HG03439 (cell line): ENCODE data around the gene LMF2.
"Not testable (repeated sequence)": the region's sequence is repeated elsewhere in the genome, so short reads cannot be mapped to it uniquely, and the experiment has no call there.

Source experiments
- ATAC-seq: cut with Tn5 transposase; IDR thresholded peaks from one replicate; pipeline ENCODE4 v1.9.1; 2021; ENCODE audit warnings: mild to moderate bottlenecking, moderate library complexity; ENCODE audit not compliant: unreplicated experiment

LMF2 gene

DNA sequence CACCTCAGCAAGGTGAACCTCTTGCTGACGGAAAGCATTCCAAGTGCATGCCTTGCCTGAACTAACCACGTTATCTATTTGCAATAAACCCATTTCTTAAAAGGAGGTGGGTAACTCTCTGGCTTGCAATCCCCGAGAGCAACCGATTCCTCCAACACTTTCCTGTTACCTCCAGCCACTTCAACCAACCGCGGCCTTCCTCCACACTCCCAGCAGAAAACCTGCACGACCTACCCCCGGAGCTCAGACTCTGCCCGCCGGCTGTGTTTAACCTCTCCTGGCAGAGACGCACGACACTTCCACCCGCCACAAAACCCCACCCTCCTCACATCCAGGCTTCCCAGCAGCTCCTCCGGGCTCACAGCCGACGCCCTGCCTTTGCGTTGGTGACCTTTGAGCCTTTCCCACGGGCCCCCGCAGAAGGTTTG, 17.2 kb upstream of the LMF2 start:
- no peak for ATAC-seq

DNA sequence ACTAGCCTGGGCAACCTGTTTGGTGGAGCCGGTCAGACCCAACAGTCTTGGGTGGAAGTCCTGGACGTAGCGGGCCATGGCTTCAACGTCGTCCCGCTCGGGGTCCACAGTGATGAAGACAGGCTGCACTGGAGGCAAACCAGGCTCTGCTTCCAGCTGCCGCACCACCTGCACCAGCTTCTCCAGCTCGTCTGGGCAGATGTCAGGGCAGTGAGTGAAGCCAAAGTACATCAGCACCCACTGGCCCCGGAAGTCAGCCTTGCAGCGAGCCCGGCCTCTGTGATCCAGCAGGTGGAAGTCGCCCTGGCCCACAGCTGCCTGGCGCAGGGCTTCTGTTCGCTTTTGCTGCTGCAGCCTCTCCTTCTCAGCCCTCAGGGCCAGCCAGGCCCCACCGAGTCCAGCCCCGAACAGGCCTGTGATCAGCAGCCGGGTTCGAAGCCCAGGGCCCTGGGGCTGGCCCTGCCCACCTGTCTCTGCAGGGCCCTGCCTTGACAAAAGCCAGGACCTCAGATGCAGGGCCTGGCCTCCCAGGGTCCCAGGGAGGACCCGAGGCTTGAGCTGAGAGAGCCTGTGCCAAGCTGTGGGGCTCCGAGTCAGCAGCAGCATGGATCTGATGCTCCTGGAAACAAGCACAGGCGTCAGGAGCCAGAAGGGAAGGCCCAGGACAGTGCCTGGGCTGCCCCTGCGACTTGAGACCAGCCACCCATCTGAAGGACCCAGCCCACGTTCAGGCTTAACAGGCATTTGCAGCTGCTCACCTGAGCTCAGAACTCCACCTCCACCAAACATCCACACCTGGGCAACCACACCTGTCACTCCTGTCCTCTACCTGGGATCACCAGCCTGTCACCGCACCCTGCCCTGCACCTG, 16.5 kb upstream of the LMF2 start:
- ATAC-seq: no peak

DNA sequence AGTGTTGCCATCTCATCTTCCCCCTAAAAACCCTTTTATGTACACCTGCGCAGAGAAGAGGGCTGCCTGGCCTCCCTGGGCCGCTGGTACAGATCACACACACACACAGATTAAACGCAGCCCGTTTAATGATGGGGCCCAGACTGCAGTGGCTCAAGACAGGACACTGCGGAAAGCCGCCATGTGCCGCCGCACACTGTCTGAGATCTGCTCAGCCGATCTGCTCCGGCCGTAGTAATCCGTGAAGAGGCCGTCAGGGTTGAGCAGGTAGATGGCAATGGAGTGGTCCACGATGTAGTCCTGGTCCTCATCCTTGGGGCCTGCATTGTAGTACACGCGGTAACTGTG, 15.9 kb upstream of the LMF2 start:
- ATAC-seq: no peak

DNA sequence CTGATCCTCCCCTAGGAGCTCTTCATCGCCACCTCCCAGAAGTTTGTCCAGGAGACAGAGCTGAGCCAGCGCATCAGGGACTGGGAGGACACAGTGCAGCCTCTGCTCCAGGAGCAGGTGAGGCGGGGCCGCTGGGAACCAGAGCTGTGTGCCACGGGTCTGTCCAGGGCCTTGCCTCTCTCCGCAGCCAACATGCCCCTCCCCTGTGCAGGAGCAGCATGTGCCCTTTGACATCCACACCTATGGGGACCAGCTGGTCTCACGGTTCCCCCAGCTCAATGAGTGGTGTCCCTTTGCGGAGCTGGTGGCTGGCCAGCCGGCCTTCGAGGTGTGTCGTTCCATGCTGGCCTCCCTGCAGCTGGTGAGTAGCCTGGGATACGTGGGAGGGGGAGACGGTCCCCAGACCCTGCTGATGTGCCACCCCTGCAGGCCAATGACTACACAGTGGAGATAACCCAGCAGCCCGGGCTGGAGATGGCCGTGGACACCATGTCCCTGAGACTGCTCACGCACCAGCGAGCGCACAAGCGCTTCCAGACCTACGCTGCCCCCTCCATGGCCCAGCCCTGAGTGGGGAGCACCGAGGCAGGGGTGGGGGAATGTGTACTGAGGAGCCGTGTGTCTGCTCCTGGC, 15.4 kb upstream of the LMF2 start:
- ATAC-seq: no peak

DNA sequence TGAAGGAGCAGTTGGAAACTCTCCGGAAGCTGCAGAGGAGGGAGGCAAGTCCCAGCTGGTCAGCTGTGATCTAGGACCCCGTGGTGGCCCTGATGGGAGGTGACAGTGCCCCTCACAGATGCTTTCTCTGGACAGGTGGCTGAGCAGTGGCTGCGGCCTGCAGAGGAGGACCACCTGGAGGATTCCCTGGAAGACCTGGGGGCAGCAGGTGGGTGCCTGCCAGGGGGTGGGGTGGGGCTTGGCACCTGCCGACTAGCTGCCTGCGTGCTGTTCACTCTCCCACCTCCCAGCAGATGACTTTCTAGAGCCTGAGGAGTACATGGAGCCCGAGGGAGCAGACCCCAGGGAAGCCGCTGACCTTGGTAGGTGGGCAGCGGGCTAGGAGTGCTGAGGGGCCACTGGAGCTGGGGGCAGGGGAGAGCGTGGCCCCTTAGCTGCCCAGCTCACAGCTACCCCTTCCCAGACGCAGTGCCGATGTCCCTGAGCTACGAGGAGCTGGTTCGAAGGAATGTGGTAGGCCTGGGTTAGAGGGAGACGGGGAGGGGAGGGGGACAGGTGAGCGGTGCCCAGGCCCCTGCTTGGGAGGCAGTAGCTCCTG, 14.8 kb upstream of the LMF2 start:
- no peak for ATAC-seq

DNA sequence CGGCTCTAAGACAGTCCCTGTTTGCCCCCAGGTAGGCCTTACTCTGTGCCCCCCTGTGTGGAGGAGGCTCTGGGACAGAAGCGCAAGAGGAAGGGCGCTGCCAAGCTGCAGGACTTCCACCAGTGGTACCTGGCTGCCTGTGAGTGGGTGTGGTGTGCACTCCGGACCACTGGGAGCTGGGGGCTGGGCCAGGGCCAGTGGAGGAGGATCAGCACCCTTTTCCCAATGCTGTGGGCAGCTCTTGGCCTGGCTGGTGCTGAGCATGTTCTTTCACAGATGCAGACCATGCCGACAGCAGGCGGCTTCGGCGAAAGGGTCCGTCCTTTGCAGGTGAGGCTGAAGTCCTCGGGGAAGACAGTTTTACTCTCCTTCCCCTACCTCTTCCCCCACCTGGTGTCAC, 14.2 kb upstream of the LMF2 start:
- ATAC-seq: no peak

DNA sequence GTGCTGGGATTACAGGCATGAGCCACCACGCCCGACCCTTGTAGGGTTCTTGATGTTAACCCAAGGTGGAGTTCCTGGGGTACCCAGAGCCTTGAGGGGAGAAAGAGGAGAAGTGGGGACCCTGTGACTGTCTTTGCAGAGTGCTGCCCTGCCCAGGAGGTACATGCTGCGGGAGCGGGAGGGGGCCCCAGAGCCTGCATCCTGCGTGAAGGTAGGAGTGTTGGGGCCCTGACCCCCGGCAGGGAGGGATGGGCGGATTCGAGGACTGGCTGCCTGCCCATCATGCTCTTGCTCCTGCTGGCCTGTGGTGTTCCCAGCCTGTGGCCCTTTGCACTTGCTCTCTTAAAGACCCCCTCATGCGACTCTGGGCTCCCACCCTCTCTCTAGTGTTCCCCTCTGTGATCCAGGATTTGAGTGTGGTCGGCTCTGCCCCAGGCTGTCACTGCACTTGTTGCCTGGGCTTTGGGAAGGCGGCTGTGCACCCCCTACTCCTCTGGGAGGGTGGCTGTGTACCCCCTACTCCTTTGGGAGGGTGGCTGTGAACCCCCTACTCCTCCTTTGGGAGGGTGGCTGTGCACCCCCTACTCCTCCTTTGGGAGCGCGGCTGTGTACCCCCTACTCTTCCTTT, 13.4 kb upstream of the LMF2 start:
- ATAC-seq: no peak

DNA sequence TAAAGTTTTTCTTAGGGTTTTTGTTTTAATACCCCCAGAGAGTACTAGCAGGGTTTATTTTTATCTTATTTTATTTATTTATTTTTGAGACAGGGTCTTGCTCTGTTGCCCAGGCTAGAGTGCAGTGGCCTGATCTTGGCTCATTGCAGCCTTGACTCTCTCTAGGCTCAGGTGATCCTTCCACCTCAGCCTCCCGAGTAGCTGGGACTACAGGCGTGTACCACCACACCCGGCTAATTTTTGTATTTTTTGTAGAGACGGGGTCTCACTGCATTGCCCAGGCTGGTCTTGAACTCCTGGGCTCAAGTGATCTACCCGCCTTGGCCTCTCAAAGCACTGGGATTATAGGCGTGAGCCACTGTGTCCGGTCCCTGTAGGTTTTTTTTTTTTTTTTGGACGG, 12.7 kb upstream of the LMF2 start:
- not testable (repeated sequence) for ATAC-seq

DNA sequence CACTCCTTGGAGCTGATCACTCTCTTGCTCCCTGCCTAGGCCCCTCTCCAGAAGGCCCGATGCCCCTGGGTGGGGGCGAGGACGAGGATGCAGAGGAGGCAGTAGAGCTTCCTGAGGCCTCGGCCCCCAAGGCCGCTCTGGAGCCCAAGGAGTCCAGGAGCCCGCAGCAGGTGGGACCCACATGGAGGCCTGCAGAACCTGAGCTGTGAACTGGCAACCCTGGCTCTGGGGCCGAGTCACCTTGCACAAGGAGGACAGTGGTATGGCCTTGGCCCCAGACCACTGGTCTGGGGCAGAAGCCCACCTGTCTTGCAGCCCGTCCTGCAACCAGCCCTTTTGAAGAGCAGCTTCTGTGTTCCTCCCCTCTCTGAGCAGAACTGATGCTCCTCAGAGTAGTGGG, 11.6 kb upstream of the LMF2 start:
- ATAC-seq: no peak

DNA sequence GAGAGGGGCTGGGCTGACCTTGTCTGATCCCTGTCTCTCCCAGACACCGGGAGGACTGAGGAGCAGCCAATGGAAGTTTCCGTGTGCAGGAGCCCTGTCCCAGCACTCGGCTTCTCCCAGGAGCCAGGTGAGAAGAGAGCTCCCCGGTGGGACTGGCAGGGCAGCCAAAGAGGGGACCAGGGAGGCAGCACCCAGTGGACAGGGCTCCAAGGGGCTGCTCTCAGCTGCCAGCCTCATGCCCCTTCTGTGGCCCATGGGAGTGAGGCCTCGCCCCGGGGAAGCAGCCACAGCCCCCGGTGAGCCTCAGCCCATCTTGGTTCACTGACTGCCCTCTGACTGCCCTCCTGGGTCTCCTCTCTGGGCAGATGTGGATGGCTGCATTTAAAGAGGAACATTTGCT, 11.1 kb upstream of the LMF2 start:
- ATAC-seq: no peak

DNA sequence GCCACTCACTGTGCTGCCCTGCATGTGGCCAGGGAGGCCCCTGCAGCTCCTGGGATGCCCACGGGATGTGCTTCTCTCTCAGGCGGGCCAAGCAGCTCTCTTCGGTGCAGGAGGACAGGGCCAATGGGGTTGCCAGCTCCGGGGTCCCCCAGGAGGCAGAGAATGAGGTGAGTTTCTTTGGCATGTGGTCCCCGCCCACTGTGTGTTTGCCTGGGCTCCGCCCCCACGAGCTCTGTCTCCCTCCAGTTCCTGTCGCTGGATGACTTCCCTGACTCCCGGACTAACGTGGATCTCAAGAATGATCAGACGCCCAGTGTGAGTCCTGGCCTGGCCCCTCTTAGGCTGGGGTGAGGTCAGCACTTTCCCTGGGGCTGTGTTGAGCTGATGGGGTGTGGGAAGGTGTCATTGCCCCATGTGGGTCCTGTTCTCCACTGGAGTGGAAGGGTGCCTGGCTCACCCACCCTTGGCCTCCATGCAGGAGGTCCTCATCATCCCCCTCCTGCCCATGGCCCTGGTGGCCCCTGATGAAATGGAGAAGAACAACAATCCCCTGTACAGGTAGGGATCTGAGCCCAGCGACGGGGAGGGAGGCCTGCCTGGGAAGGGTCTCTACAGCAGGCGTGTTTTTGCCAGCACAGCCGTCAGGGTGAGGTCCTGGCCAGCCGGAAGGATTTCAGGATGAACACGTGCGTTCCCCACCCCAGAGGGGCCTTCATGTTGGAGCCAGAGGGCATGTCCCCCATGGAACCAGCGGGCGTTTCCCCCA, 10.2 kb upstream of the LMF2 start:
- ATAC-seq: no peak

DNA sequence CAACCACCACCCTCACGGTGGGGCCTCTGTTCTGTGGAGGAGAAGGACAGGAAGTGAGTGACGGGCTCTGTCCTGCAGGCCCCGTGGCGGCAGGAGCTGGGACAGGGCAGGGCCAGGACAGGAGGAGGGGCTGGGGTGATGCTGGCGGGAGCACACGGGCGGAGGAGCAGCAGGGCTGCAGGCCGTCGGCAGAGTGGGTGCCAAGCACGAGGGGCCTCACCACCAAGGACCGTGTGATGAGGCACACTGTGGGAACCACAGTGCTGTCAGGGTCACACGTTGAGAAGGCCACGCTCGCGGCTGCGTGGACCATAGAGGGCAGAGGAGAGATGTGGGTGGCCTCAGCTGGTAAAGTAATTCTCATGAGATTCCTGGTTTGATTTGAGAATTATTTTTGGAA, 9.4 kb upstream of the LMF2 start:
- ATAC-seq: no peak

DNA sequence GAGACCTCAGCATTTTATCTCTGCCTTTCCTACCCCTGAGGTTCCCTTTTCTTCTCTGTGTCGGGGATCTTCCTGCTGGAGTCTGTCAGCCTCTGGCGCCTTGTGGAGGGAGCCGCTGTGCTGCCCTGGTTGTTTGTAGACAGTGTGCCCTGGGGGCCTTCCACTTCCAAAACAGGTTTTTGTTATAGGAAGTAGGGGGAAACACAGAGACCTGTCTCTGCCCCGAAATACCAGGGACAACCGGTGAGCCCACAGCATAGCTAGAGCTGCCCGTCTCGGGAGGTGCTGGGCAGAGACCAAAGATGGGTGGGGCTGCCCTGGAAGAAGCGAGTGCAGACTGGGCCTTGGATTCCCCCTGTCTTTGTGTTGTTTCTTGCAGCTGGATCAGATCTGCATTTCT, 8.6 kb upstream of the LMF2 start:
- no peak for ATAC-seq

DNA sequence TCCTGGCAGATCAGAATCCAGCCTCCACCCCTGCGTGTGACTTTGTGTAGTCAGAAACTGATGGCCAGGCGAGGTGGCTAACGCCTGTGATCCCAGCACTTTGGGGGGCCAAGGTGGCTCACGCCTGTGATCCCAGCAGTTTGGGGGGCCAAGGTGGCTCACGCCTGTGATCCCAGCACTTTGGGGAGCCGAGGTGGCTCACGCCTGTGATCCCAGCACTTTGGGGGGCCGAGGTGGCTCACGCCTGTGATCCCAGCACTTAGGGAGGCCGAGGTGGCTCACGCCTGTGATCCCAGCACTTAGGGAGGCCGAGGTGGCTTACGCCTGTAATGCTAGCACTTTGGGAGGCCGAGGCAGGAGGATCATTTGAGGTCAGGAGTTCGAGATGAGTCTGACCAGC, 5.7 kb upstream of the LMF2 start:
- no peak for ATAC-seq

DNA sequence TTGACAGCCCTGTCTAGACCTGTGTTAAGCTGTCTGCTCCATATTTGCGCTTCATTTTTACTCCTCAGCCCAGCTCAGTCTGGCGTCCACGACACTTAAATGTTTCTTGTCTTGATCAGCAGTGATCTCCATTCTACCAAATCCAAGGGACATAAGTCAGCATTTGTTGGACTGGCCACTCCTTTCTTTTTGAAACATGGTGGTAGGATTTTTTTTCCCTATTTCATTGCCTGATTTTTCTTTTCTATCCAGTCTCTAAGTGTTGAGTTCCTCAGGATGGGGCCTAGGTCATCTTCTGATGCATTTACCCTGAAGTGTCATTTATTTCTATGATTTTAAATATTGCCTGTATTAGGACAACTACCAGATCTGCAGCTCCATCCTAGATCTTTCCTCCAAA, 1.4 kb upstream of the LMF2 start:
- no peak for ATAC-seq

DNA sequence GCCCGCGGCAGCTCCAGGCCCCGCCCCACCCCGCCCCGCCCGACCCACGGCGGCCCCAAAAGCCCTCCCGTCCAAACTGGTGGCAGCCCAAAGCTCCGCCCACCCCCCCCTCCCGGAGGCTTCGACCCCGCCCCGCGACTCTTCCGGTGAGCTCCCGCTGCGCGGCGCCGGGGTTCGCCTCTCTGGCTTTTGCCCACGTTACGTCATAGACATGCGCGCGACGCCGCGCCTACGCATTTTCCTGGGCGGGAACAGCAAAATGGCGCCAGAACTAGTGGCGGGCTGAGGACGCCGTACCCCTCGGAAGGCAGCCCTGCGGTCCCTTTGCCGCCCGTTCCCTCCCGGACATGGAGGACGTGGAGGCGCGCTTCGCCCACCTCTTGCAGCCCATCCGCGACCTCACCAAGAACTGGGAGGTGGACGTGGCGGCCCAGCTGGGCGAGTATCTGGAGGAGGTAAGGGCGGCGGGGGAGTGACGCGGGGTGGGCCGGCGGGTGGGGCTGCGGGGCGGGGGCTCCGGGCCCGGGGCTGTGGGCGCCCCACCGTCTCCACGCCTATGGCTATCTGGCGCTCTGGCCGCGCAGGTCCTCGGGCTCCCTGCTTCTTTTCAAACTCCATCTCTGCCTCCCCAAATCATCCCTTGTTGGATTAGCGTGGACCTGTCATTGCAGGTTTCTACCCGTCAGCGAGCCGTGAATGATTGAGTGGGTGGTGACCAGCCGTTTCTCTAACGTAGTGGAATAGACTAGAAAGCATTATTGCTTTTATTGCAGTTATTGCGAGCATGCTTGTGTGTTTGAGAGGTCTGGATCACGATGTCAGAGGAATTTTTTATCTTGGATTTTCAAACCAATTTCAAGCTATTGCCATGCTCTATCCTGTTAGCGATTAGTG, 736 bp upstream of the LMF2 start, which contains the start of gene NCAPH2:
Gene NCAPH2, plus strand, starts transcription at position 234 of the 894 bp plus-strand sequence. Its CDS starts 114 bp downstream, at position 348.
- ATAC-seq: peak; percentile 75

DNA sequence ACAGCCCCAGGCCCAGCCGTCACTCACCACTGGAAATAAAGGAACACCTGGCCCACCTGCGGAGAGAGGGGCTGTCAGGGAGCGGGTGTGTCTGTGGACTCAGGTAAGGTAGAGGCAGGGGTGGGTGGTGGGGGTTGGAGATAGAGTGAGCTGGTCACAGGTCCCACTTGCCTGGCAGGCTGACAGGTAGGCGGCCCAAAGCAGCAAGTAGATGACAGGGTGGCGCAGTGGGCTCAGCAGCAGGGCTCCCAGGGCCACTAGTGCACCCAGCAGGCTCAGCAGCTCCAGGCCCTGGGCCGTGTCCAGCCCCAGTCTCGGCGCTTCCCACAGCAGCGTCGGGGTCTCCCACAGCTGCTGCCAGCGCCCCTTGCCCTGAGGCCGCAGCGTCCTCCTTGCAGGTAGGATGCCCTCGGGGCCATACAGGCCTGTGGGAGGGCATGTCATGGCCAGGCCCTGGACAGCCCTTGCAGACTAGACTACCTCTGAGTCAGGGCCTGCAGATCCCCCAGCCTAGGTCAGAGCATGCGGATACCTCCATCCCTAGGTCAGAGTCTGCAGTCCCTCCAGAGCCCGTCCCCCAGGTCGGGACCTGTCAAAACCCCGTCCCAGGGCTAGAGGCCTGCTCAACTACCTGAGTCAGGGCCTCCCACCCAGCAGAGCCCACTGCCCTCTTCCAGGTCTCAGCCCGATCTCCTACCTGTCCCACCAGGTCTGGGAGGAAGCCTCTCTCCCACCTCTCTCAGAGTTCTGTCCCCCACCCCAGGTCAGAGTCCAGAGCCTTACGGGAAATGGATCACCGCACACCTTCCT, 686 bp downstream of the LMF2 start:
- peak; percentile 5 for ATAC-seq

DNA sequence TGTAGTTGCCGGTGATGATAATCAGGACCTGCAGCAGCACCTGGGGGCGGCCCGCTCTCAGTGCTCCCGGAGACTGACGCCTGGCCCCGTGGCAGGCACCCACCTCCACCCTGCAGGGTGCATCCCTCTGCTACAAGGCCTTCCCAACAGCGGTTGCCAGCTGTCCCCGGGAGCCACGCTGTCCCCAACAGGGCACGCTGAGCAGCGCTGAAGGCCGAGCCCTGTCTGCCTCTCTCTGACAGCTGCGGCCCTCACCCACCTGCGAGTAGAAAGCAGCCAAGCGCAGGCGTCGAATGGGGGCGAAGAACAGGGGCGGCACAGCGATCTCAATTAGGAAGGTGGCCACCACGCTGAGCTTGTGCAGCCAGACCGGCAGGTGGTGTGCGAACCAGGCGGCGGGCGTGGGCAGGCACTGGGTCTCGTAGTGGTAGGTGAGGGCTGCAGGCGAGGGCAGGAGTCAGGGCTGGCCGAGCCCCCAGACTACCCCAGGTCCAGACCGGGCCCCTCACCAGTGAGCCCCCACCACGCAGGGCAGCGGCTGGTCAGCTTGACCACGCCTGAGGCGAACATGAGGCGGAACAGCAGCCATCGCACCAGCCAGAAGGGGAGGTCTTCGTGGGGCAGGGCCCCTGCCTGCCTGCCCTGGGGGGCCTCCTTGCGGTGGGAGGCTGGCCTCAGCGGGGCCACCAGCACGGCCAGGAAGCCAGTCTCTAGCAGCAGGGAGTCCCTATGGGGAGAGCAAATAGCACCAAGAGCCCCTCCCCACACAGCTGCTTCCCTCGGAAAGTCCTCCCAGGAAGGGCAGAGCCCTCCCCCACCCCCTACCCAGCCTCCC, 1.5 kb downstream of the LMF2 start:
- no peak for ATAC-seq
